Stimulated activated CD8-positive, alpha-beta memory T cell treated with anti-CD3 and anti-CD28 coated beads, Interleukin-7, amount 100 ng/mL, for 1 hour (primary cell): ENCODE data around the gene CFAP107.
"Not testable (repeated sequence)": the region's sequence is repeated elsewhere in the genome, so short reads cannot be mapped to it uniquely, and the experiment has no call there.

Source experiments
- DNase-seq, 2 donors: peaks; one replicate each; pipeline ENCODE4 v3.0.0-alpha.2; 2020; ENCODE audit warnings: low read depth in 2 of 2

The CFAP107 gene, protein sequence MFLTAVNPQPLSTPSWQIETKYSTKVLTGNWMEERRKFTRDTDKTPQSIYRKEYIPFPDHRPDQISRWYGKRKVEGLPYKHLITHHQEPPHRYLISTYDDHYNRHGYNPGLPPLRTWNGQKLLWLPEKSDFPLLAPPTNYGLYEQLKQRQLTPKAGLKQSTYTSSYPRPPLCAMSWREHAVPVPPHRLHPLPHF

DNA sequence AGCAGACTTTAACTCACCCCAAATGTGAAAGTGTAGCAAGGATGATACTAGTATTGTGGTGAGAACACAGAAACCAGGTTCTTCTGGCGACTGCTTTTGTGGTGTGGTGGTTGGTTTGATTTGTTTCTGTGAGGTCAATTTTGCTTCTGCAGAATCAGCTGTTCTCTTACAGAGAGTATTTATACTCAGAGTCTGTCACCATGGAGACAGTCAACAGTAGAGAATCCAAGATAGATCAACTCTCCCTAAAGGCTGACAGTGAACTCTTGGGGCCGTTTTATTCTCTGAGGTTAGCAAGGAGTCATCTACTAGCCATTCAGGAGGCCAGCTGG is at the start of gene CFAP107:
TSS of gene CFAP107 (plus strand) at position 209 of the 332 bp plus-strand sequence. CDS start 231 bp downstream, outside the sequence.
- DNase-seq: no peak

DNA sequence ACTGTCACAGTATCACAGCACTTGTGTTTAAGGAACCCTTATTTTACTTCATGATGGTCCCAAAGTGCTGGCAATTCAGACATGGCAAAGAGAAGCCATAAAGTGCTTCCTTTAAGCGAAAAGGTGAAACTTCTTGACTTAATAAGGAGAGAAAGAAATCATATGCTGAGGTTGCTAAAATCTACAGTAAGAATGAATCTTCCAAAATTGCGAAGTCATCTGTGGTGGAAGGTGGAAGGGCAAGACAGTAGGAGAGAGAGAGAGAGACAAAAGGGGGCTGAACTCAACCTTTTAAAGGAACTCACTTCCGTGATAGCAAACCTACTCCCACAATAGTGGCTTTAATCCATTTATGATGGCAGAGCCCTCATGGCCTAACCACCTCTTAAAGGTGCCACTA is 49.3 kb upstream of the CFAP107 start:
- no peak for DNase-seq

DNA sequence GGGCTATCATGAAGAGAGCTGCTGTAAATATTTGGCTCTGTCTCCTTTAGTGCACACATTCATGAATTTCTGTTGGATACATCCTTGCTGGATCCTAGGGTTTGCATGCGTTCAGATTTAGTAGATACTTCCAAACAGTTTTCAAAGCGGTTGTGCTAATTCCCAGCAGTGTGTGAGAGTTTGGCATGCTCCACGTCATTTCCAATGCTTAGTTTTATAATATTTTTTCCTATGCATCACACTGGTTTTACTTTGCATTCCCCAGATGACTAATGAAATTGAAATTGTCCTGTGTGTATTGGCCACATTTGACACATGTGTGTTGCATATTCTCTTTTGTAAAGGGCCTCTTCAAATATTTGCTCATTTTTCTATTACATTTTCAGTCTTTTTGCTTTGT is 48.6 kb upstream of the CFAP107 start:
- no peak for DNase-seq

DNA sequence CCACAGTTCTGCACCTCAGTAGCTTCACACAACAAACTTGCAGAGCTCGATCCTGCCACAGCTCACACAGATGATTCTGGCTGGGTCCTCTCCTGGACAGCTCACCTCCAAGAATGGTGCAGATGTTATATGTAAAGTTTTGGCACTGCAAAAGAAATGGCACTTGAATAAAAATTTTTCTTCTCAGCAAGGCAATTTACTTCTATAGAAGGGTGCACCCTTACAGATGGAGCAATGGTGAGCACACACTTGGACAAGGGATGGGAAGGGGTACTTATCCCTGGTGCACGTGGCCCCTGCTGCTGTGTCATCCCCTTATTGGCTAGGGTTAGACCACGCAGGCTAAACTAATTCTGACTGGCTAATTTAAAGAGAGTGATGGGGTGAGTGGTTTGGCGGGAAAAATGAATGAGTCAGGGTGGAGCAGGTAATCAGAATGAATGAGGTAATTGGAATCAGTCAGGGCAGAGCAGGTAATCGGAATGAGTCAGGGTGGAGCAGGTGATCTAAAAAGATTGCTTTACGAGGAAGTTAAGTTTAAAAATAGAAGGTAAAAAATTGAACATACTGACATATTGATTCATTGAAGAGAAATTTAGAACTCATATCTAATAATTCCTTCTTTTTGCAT is 42.1 kb upstream of the CFAP107 start:
- no peak for DNase-seq

DNA sequence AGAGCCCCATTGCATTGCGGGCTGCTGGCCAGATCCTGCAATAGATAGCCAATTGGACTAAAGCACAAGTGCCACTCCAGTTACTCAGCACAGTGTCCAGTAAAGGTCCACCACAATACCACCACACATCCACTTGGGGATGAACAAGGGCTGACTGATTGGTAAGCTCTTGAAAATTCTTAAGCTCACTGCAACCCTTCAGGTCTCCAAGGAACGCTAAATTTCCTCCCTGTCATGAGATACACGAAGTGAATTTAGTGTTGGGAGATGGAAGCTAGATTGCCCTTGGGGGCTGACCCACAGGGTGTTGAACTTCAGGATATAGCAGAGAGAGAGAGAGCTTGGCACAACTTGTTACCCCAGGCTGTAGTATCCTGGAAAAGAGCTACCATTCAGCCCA is 39.9 kb upstream of the CFAP107 start:
- no peak for DNase-seq

DNA sequence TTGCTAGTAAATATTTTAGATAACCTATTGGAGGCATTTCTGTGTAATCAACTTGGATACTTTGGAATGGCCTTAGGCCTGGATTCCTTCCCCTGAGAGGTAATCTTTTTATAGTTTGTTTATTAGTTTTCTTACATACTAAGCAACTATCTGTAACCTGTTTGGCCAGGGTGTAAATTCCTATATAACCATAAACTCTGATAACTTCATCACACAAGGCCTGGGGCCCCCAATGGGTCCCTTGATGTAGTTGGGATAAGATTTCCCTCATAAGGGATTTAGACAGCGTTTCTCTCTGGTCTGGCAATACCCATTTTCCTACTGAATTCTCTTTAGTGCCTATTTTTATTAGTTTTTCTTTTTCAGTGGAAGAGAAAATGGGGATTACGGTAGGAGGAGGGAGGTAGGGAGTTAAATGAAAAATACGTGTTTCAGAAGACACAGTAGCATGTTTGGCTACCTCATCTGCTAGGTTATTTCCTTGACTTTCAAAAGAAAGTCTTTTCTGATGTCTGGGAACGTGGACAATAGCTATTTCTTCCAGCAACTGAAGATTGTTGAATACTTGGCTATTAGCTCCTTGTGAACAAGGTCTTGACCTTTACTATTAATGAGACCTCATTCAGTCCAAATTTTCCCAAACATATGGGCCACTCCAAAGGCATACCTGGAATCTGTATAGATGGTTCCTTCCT is 37.5 kb upstream of the CFAP107 start:
- no peak for DNase-seq

DNA sequence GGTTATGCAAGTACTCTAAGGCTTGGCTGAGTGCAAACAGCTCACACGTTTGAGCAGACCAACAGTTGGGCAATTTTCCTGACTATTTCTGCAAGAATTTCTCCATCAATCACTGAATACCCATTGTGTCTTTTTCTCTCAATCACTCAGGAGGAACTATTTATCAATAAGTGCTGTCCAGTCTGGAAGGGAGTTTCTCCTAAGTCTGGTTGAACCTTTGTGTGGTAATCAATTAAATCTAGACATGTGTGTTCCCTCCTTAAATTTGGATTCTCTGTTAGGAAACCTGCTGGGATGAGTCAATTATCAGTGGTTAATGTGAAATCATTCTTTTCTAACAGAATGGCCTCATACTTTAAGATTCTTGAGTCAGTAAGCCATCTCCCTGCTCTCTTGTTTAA is 36.9 kb upstream of the CFAP107 start:
- DNase-seq: no peak

DNA sequence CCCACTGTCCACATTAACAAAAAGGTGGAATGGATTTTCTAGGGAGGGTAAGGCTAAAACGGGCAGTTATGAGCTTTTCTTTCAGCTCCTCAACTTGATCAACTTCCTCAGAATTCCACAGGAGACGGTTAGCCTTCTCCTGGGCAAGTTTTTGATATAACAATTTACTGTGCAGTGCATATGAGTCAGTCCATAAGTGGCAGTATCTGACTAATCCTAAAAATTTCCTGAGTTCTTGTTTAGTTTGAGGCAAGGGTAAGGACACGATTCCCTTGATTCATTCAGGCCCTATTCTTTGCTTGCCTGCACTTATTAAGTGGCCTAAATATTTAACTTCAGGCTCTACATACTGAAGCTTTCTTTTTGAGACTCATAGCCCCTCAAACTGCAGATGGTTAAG is 36.3 kb upstream of the CFAP107 start:
- no peak for DNase-seq

DNA sequence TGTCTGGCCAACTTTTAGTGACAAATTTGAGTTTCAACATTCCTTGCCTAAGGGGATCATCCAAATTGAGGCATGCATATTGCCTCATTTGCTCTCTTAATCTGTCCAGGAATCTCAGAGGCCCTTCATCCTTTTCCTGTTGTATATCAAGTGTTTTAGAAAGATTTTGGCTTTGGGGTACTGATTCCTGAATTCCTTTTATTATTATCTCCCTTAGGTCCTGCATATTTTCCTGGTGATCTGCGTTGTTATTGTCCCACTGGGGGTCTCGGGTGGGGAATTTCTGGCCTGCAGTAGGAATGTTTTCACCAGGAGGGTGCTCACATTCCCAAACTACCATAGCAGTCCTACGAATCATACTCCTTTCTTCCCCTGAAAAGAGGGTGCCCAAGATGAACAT is 34.5 kb upstream of the CFAP107 start:
- no peak for DNase-seq

DNA sequence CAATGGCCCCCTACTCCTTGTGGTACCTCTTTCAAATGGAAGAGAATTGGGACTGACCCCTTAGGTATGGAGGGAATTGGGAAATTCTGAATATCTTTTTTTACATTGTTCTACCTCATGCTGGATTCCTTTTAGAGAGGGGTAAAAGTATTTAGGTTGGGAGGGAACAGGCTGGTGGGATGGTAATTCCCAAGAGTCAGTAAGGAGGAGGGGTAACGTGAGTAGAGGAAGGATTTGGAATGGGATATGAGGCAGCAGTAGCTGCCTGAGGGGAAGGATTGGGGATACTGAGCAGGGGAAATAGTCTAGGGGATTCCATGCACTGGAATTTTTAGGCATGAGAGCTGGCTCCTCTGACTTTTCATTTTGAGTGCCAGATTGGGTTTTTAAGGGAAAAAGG is 33.9 kb upstream of the CFAP107 start:
- DNase-seq: no peak

DNA sequence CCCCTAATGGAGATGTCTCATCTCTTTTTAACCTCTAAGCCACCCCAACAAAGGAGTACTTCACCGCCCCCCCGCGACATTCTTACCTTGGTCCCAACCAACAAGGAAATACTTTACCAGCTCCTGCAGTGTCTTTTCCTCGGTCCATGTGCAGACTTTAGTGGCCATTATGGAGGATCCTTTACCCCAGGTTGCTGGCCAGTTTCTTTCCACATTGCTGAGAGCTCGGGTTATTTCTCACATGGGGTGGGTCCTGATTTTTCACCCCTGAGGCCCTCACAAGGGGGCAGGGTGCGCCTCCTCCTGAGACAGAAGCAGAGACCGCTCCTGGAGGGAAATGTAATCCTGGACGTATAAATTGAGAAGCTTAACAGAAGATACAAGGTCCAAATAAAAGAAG is 33.1 kb upstream of the CFAP107 start:
- no peak for DNase-seq

DNA sequence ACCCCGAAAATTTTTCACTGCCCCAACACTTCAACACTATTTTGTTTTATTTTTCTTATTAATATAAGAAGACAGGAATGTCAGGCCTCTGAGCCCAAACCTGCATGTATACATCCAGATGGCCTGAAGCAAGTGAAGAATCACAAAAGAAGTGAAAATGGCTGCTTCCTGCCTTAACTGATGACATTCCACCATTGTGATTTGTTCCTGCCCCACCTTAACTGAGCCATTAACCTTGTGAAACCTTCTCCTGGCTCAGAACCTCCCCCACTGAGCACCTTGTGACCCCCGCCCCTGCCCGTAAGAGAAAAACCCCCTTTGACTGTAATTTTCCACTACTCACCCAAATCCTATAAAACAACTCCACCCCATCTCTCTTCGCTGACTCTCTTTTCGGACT is 32.3 kb upstream of the CFAP107 start:
- DNase-seq: not testable (repeated sequence)

DNA sequence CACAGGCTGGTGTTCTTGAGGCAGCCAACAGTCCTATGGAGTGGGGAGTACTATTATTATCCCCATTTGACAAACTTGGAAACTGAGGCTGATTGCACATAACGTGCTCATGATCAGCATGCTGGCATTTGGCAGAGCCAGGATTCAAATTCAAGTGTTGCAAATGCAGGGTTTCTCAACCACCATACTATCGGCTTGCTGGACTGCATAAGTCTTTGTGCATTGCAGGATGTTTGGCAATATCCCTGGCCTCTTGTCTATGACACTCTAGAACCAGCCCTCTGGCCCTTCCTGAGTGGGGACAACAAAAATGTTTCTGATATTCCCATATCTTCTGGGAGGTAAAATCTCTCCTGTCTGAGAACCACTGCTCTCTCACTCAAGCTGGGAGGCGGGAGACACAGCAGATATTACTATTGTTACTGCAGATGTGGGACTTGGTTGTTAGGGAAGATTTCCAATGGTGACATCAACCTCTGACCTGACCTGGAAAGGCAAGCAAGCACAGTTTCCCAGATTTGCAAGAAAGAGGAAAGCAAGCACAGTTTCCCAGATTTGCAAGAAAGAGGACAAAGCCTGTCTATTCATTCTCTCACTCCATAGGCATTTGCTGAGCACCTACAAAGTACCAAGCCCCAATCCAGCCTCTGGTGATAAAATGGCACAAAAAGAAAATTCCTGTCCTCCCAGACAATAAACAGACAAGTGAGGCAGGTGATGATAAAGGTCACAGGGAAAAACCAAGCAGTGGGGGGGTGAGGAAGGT is 31.1 kb upstream of the CFAP107 start:
- no peak for DNase-seq

DNA sequence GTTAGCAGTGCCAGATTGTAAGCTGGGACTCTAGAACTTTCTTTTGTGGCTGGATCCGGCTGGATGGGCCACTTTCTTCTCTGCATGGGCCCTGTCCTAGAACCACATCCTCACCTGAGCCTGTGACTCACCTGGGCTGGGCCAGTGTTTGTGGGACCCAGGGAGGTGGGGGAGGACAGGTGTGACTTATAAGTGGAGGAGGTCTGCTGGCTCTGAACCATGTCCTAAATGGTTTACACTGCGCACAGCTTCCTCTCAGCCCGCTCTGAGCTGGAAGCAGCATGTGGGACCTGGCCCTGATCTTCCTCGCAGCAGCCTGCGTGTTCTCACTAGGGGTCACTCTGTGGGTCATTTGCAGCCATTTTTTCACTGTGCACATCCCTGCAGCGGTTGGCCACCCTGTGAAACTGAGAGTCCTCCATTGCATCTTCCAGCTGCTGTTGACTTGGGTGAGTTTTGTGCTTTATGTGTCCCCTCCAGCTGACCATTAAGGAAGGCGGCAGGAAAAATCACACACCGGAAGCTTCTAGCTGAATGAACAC is 30.0 kb upstream of the CFAP107 start, which contains the start of gene AADACL3:
TSS of gene AADACL3 (plus strand) at position 215 of the 542 bp plus-strand sequence. CDS start at position 282, 67 bp downstream.
- no peak for DNase-seq

DNA sequence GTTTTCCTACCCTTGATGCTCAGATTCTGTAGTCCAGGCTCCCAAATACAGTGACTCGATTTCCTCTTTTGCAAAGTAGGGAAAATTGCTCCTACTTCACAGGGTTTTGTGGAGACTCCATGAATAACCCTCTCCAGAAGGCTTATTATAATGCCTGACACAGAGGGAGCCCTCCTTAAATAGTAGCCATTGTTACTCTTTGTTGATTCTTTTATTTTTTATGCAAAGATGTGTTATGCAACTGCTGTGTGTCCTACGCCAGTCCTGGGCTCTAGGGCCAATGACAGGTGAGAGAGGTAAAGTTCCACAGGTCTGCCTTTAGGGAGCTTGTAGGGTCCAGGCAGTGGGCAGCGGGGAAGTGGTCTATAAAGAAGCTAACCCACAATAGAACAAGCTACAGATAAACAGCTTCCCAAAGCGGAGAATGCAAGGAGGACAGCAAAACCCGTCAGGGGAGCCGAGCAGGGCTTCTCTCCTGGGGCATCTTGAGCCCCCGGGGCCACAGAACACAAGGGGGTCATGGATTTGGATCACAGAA is 28.6 kb upstream of the CFAP107 start:
- DNase-seq: no peak

DNA sequence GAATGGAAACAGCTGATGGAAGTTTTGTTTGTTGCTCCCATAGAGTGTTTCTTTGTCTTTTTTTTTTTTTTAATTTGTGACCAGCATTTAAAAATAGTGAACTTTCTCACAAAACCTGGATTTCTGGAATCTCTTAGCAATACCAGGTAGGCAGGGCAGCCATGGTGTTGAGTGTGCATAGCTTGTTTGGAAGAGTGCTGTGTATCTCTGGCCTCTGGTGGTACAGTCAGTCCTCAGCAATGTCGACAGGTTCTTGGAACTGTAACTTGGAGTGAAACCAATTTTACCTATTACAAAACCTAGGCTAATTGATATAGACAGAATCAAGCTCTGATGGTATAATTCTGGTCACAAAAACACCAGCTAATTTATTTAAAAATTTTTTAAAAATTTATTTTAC is 23.4 kb upstream of the CFAP107 start:
- DNase-seq: no peak

DNA sequence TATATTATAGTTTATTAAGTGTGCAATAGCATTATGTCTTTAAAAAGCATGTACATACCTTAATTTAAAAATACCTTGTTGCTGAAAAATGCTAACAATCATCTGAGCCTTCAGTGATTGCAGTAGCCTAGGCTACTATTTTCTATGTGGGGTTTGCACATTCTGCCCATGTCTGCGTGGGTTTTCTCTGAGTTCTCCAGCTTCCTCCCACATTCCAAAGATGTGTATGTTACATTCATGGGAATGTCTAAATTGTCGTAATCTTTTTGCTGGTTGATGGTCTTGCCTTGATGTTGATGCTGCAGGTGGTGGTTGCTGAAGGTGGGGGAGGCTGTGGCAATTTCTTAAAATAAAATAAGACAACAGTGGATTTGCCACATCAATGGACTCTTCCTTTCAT is 17.6 kb upstream of the CFAP107 start:
- DNase-seq: no peak

DNA sequence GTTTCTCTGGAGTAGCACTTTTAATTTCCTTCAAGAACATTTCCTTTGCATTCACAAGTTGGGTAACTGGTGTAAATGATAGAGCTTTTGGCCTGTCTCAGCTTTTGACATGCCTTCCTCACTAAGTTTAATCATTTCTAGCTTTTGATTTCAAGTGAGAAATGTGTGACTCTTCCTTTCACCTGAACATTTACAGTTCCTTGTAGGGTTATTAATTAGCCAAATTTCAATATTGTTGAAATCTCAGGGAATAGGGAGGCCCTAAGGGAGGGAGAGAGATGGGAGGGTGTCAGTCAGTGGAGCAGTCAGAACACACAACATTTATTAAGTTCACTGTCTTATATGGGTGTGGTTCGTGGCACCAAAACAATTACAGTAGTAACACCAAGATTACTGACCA is 15.8 kb upstream of the CFAP107 start:
- DNase-seq: no peak

DNA sequence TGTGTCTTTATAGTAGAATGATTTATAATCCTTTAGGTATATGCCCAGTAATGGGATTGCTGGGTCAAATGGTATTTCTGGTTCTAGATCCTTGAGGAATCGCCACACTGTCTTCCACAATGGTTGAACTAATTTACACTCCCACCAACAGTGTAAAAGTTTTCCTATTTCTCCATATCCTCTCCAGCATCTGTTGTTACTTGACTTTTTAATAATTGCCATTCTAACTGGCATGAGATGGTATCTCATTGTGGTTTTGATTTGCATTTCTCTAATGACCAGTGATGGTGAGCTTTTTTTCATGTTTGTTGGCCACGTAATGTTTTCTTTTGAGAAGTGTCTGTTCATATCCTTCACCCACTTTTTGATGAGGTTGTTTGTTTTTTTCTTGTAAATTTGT is 14.9 kb upstream of the CFAP107 start:
- DNase-seq: not testable (repeated sequence)

DNA sequence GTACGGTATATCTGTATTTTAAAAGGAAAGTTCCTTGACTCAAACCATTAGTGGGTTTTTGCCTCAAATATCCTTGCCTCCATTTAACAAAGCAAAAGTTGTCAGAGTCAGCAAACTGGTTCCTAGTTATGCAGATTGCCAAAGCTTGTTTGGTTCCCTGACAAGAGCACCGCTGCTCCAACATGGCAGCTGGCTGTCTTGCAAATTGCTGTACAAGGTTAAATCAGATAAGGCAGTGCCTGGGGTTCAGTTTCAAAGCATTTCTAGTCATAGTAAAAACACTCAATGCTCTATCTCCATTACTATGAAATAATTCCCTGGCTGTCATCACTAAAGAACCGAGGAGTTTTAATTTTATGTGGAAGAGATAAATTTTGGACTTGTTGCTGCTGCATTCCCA is 11.3 kb upstream of the CFAP107 start:
- DNase-seq: no peak

DNA sequence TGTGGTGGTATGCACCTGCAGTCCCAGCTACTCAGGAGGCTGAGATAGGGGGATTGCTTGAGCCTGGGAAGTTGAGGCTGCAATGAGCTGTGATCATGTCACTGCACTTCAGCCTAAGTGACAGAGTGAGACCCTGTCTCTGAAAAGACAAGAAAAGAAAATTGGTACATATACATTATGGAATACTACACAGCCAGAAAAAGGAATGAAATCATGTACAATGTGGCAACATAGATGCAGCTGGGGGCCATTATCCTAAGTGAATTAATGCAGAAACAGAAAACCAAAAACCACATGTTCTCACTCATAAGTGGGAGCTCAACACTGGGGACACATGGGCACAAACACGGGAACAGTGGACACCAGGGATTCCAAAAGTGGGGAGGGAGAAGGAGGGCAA is 7.1 kb upstream of the CFAP107 start:
- DNase-seq: no peak

DNA sequence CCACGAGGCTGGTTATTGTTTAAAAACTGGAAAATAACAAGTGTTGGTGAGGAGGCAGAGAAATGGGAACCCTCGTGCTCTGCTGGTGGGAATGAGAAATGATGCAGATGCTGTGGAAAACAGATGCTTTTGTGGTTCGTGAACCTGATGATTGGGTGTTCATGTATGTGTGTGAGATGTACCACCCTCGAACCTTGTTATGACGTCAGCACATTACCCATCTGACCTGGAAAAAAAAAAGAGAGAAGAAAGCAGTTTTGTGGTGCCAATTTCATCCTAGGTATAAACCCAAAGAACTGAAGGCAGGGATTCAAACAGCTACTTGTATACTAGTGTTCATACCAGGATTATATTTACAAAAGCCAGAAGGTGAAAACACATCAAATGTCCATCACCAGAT is 6.4 kb upstream of the CFAP107 start:
- DNase-seq: no peak
